B cell (primary cell): ENCODE results near the gene TSC22D1. TPM values are rescaled to one million over a fixed set of nuclear protein-coding genes. Genes with fewer than 3 reads are reported as not detected.

Experiments used
- ATAC-seq: fragments of 200-7000 bp; cut with Tn5 transposase; one replicate; pipeline ENCODE4 v1.10.0; 2021; ENCODE audit warnings: low read depth, mild to moderate bottlenecking, moderate number of reproducible peaks, moderate library complexity
- CTCF ChIA-PET: fragments of 350-600 bp; sonication (Branson Sonifier 250); formaldehyde crosslinking; loops from one replicate; lab custom pipeline; 2021; ENCODE audit warnings: antibody characterized with exemption, inconsistent platforms; lab: Charles Lee
- POLR2A ChIA-PET: fragments of 350-600 bp; sonication (Branson Sonifier 250); formaldehyde crosslinking; loops from one replicate; lab custom pipeline; 2021; ENCODE audit warnings: antibody characterized with exemption; lab: Charles Lee
- DNase-seq: peaks from one replicate; pipeline ENCODE4 v3.0.0; 2013
- H2AFZ ChIP-seq: 2 replicates; pipeline ENCODE4 v1.6.1; 2012; ENCODE audit warnings: mild to moderate bottlenecking, low read depth, low read length; ENCODE audit not compliant: insufficient read depth, poor library complexity, severe bottlenecking
- H3K27ac ChIP-seq, 2 donors: 1 replicate in 1 of 2; 2 replicates in 1 of 2; pipeline ENCODE4 v1.5.1; 2012 to 2013; ENCODE audit warnings: low read length in 2 of 2, mild to moderate bottlenecking in 2 of 2, moderate library complexity in 1 of 2
- H3K27me3 ChIP-seq, 4 experiments: fragments of 200-600 bp in 1 of 4; sonication (generic) in 1 of 4; replicated peaks in 1 of 4; 1 replicate in 2 of 4; 2 replicates in 2 of 4; pipeline versions ENCODE4 v1.6.1 to v1.7.0; 2013 to 2016; ENCODE audit warnings: low read length in 3 of 4, mild to moderate bottlenecking in 2 of 4, mixed read lengths in 1 of 4, moderate library complexity in 1 of 4; ENCODE audit not compliant: insufficient read depth in 4 of 4, control insufficient read depth in 3 of 4; ENCODE audit errors: control extremely low read depth in 1 of 4
- H3K36me3 ChIP-seq, 2 experiments: replicated peaks in 1 of 2; 1 replicate in 1 of 2; 2 replicates in 1 of 2; pipeline versions ENCODE4 v1.6.1 to v1.7.1; 2013; ENCODE audit warnings: low read length in 1 of 2; ENCODE audit not compliant: insufficient read depth in 2 of 2, control insufficient read depth in 1 of 2; ENCODE audit errors: control extremely low read depth in 1 of 2, extremely low read depth in 1 of 2
- H3K4me1 ChIP-seq, 2 donors: fragments of 200-600 bp in 1 of 2; sonication (generic) in 1 of 2; 1 replicate in 1 of 2; 2 replicates in 1 of 2; pipeline versions ENCODE4 v1.5.1 to v1.6.1; 2013 to 2017; ENCODE audit warnings: low read length in 2 of 2; ENCODE audit not compliant: control insufficient read depth in 2 of 2, insufficient read depth in 2 of 2
- H3K4me2 ChIP-seq: replicated peaks from 2 replicates; pipeline ENCODE3; 2012; ENCODE audit warnings: mild to moderate bottlenecking, low read depth, low read length; ENCODE audit not compliant: poor library complexity, severe bottlenecking
- H3K4me3 ChIP-seq, 5 experiments: fragments of 200-600 bp in 1 of 5; sonication (generic) in 1 of 5; 1 replicate in 3 of 5; 2 replicates in 2 of 5; pipeline versions ENCODE4 v1.5.1 to v1.7.0; 2011 to 2016; ENCODE audit warnings: low read length in 4 of 5, mild to moderate bottlenecking in 4 of 5, low read depth in 2 of 5, control low read depth in 1 of 5, moderate library complexity in 1 of 5; ENCODE audit not compliant: insufficient read depth in 1 of 5; ENCODE audit errors: control extremely low read depth in 1 of 5, extremely low read depth in 1 of 5
- H3K79me2 ChIP-seq: fragments of 200-600 bp; sonication (generic); one replicate; pipeline ENCODE4 v1.6.0; 2016; ENCODE audit warnings: low read length; ENCODE audit not compliant: control insufficient read depth, insufficient read depth
- H3K9ac ChIP-seq: fragments of 200-600 bp; sonication (generic); 2 replicates; pipeline ENCODE4 v1.6.1; 2017; ENCODE audit warnings: mild to moderate bottlenecking, low read length, moderate library complexity
- H3K9me3 ChIP-seq, 3 donors: one replicate each; pipeline versions ENCODE4 v1.6.1 to v1.7.1; 2013; ENCODE audit warnings: low read length in 2 of 3; ENCODE audit not compliant: control insufficient read depth in 2 of 3, insufficient read depth in 1 of 3; ENCODE audit errors: control extremely low read depth in 1 of 3
- H4K20me1 ChIP-seq: 2 replicates; pipeline ENCODE4 v1.6.0; 2012; ENCODE audit warnings: mild to moderate bottlenecking, low read length; ENCODE audit not compliant: insufficient read depth, control insufficient read depth, poor library complexity, severe bottlenecking
- H3K27ac Mint-ChIP-seq: one replicate; pipeline ENCODE4 v1.8.0; 2021; ENCODE audit warnings: mixed read lengths
- H3K27me3 Mint-ChIP-seq: one replicate; pipeline ENCODE4 v1.8.0; 2021; ENCODE audit warnings: mixed read lengths
- H3K4me1 Mint-ChIP-seq: one replicate; pipeline ENCODE4 v1.8.0; 2021; ENCODE audit warnings: mixed read lengths
- H3K4me3 Mint-ChIP-seq: one replicate; pipeline ENCODE4 v1.8.0; 2021; ENCODE audit warnings: mixed read lengths
- H3K9me3 Mint-ChIP-seq: one replicate; pipeline ENCODE4 v1.8.0; 2022; ENCODE audit warnings: mixed read lengths; ENCODE audit not compliant: insufficient read depth
- CTCF ChIP-seq: fragments of 200-600 bp; IDR thresholded peaks from one replicate; pipeline ENCODE4 v1.8.0; 2022; ENCODE audit warnings: antibody characterized with exemption, mild to moderate bottlenecking
- EZH2 ChIP-seq: IDR thresholded peaks from 2 replicates; pipeline ENCODE4 v1.6.1; 2012; ENCODE audit warnings: borderline replicate concordance, low read depth, mild to moderate bottlenecking, moderate library complexity, low read length; ENCODE audit not compliant: insufficient read depth, poor library complexity, severe bottlenecking
- WGBS: methylation state at CpG from one replicate; pipeline ENCODE4 v1.1.5; 2013; ENCODE audit warnings: missing lambda C conversion rate; ENCODE audit not compliant: insufficient coverage; 5-methylcytosine and 5-hydroxymethylcytosine counted together
- intact Hi-C: fragments of 100-400 bp; cut with micrococcal nuclease; formaldehyde crosslinking; loops from one replicate; pipeline ENCODE4 v1.10.0; 2022
- polyA plus RNA-seq: library from polyadenylated mRNA; depleted of rRNA; stranded (reverse); fragments of >200 nt; gene quantifications from 2 replicates; pipeline ENCODE4 v1.2.3, GENCODE V29; 2012
- total RNA-seq, 2 donors: library from RNA; stranded (reverse); fragments of 120-200 nt in 1 of 2; gene quantifications; 1 replicate in 1 of 2; 2 replicates in 1 of 2; pipeline versions ENCODE4 v1.2.3 to v1.2.4, GENCODE V29; 2013 to 2022

TSC22D1 gene
- total and polyA plus RNA-seq, 2 donors (not counting 1 experiment from before 2014, with no cell fraction given): 7.0 to 36.6 TPM

GRCh38 chr13:44425041-44425814, 150.9 kb downstream of the TSC22D1 start:
- Histone ChIP-seq H4K20me1 (no peaks in the 10 kb centered on the region), H3K9me3 (no peaks in the 10 kb centered on the region), H3K79me2 (no peaks in the 10 kb centered on the region), H3K4me2 (no peak overlapping the region), H2AFZ (no peak overlapping the region), H3K27ac (no peak overlapping the region), H3K36me3 (no peaks in the 10 kb centered on the region), H3K4me1 (no peaks in the 10 kb centered on the region), H3K27me3 (peaks cover 0 to 3% (median 0%) of the 10 kb centered on the region in 4 experiments), H3K4me3 (no peak overlapping the region), H3K9ac (no peak overlapping the region)
- ChIA-PET POLR2A (no interaction called here), CTCF (interaction anchor here (1.0 kb wide), 1 partner anchor 519 kb away, joined by 4 read pairs; no protein-coding TSS in a partner anchor)
- no peaks in the 10 kb centered on the region for H3K9me3 Mint-ChIP-seq
- 58% methylated on average over 9 of the region's 9 CpGs for WGBS
- H3K4me3 Mint-ChIP-seq: no peak overlapping the region
- intact Hi-C loops: no loop called here
- peaks cover 22% of the 10 kb centered on the region for H3K27me3 Mint-ChIP-seq
- ATAC-seq (no peak), DNase-seq (no peak)
- TF ChIP-seq EZH2 (no peak), CTCF (no peak)
- H3K27ac Mint-ChIP-seq: no peak overlapping the region
- H3K4me1 Mint-ChIP-seq: peaks cover 6% of the 10 kb centered on the region

GRCh38 chr13:44423824-44424223, 152.3 kb downstream of the TSC22D1 start:
- DNase-seq (no peak), ATAC-seq (no peak)
- Mint-ChIP-seq H3K4me3 (no peak overlapping the region), H3K4me1 (peaks cover 6% of the 10 kb centered on the region), H3K27me3 (peaks cover 22% of the 10 kb centered on the region), H3K9me3 (no peaks in the 10 kb centered on the region), H3K27ac (no peak overlapping the region)
- H3K4me1 ChIP-seq: no peaks in the 10 kb centered on the region
- ChIA-PET CTCF (no interaction called here), POLR2A (no interaction called here)
- H3K79me2 ChIP-seq: no peaks in the 10 kb centered on the region
- TF ChIP-seq CTCF (no peak), EZH2 (no peak)
- H3K4me3 ChIP-seq: no peak overlapping the region
- H2AFZ ChIP-seq: no peak overlapping the region
- WGBS: 100% methylated on average over 5 of the region's 5 CpGs
- no peak overlapping the region for H3K9ac ChIP-seq
- no peaks in the 10 kb centered on the region for H3K36me3 ChIP-seq
- H3K27ac ChIP-seq: no peak overlapping the region
- H3K9me3 ChIP-seq: no peaks in the 10 kb centered on the region
- intact Hi-C loops: no loop called here
- H3K27me3 ChIP-seq: peaks cover 0 to 3% (median 0%) of the 10 kb centered on the region in 4 experiments
- H3K4me2 ChIP-seq: no peak overlapping the region
- no peaks in the 10 kb centered on the region for H4K20me1 ChIP-seq
